Measurements from ENCODE around the gene DEAF1. TPM values are rescaled to one million over a fixed set of nuclear protein-coding genes. Genes with fewer than 3 reads are reported as not detected.

The DEAF1 gene
- total and polyA plus RNA-seq, 2 experiments from 2014 or later: 42.6 to 47.8 TPM

DNA sequence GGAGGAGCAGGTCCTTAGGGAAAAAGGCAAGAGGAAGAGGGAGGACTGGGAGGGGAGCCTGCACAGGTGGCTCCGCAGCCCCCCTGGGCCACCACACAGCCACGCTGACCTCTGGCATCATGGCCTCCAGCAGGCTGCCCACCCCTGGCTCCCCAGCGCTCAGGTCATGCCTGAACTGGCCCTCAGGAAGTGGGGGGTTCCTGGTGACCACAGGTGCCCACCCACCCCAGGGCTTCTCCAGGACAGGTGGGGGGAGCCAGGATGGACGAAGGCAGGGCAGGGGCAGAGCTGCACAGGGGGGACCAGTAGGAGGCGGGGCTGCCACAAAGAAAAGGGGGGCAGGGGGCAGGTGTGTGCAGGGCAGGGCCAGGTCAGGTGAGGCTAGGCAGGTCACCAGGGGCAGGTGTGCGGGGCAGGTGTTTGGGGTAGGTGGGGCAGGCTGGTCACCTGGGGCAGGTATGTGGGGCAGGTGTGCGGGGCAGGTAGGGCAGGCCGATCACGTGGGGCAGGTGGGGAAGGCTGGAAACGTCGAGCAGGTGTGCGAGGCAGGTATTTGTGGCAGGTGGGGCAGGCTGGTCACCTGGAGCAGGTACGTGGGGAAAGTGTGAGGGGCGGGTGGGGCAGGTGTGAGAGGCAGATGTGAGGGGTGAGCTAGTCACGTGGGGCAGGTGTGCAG, 997 bp downstream of the DEAF1 start:
- Histone ChIP-seq H3K4me3 (peak overlapping the region; percentile 32; the same call in 1 of the 2 replicates), H3K4me1 (ENCODE audit: insufficient read depth) (peaks cover 21% of the 10 kb centered on the region), H3K27me3 (ENCODE audit: insufficient read depth) (no peaks in the 10 kb centered on the region), H3K27ac (ENCODE audit: low read depth) (no peak overlapping the region), H4K20me1 (replicated peaks; ENCODE audit: insufficient read depth) (peaks cover 5% of the 10 kb centered on the region; the same call in 1 of the 2 replicates), H3K9me2 (ENCODE audit: insufficient read depth) (no peaks in the 10 kb centered on the region), H3F3A (replicated peaks; ENCODE audit: low read depth) (peaks cover 31% of the 10 kb centered on the region), H3K4me2 (peak overlapping the region; percentile 73), H3K79me2 (replicated peaks; ENCODE audit: insufficient read depth) (peaks cover 51% of the 10 kb centered on the region), H3K36me3 (ENCODE audit: insufficient read depth) (no peaks in the 10 kb centered on the region), H2AFZ (no peak overlapping the region)
- Mint-ChIP-seq H3K9me3 (peaks cover 4% of the 10 kb centered on the region; the same call in 2 of the 3 replicates), H3K4me3 (peak overlapping the region; percentile 82), H3K36me3 (ENCODE audit: low read depth) (peaks cover 20% of the 10 kb centered on the region), H3K27ac (no peak overlapping the region), H3K27me3 (ENCODE audit: insufficient read depth, low read depth, poor library complexity) (peaks cover 22% of the 10 kb centered on the region), H3K4me1 (peaks cover 36% of the 10 kb centered on the region)
- ATAC-seq: no peak
- TF ChIP-seq CREB1 (CRISPR knock-in tag; IDR thresholded peaks at IDR 0.05; ENCODE audit: low read depth) (no peak), STAT1 (IDR thresholded peaks at IDR 0.05; ENCODE audit: unreplicated experiment) (no peak), EZH2 (IDR thresholded peaks at IDR 0.05; ENCODE audit: low read depth, unreplicated experiment) (no peak), JUNB (IDR thresholded peaks at IDR 0.05; ENCODE audit: unreplicated experiment) (no peak), POLR2AphosphoS5 (IDR thresholded peaks at IDR 0.05; ENCODE audit: low read depth) (no peak), ZNF114 (CRISPR knock-in tag; IDR thresholded peaks at IDR 0.05) (no peak), EZH2phosphoT487 (IDR thresholded peaks at IDR 0.05; ENCODE audit: unreplicated experiment) (no peak), CTCF (conservative IDR thresholded peaks at IDR 0.05; ENCODE audit: low read depth in 2 of 2) (no peak), ZNF331 (CRISPR knock-in tag; IDR thresholded peaks at IDR 0.05; ENCODE audit: low read depth) (no peak), REST (IDR thresholded peaks at IDR 0.05; ENCODE audit: unreplicated experiment) (no peak)
- TF ChIP-seq, protein P1, sequence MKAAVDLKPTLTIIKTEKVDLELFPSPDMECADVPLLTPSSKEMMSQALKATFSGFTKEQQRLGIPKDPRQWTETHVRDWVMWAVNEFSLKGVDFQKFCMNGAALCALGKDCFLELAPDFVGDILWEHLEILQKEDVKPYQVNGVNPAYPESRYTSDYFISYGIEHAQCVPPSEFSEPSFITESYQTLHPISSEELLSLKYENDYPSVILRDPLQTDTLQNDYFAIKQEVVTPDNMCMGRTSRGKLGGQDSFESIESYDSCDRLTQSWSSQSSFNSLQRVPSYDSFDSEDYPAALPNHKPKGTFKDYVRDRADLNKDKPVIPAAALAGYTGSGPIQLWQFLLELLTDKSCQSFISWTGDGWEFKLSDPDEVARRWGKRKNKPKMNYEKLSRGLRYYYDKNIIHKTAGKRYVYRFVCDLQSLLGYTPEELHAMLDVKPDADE (IDR thresholded peaks at IDR 0.05): no peak
- no peak for DNase-seq (ENCODE audit: low spot score)

All from GM23338 (cell line).